Neural progenitor cell (in vitro differentiated cells): ENCODE data around the gene DNAH10. TPM values are rescaled to one million over a fixed set of nuclear protein-coding genes. Genes with fewer than 3 reads are reported as not detected.

ENCODE experiments used
- DNase-seq: peaks from one replicate; pipeline ENCODE4 v3.0.0-alpha.2; 2016; ENCODE audit warnings: low spot score
- H2AFZ ChIP-seq: fragments of 200-600 bp; sonication (generic); replicated peaks from 2 replicates; pipeline ENCODE4 v1.6.1; 2016; ENCODE audit warnings: antibody characterized with exemption
- H3F3A ChIP-seq: fragments of 200-600 bp; sonication (generic); 2 replicates; pipeline ENCODE4 v1.6.1; 2016; ENCODE audit warnings: antibody characterized with exemption, low read depth
- H3K27ac ChIP-seq: fragments of 200-600 bp; sonication (generic); 2 replicates; pipeline ENCODE4 v1.5.1; 2016; ENCODE audit warnings: mild to moderate bottlenecking
- H3K27me3 ChIP-seq: fragments of 200-600 bp; sonication (generic); 2 replicates; pipeline ENCODE4 v1.6.1; 2016; ENCODE audit warnings: mild to moderate bottlenecking, moderate library complexity
- H3K36me3 ChIP-seq: fragments of 200-600 bp; sonication (generic); 2 replicates; pipeline ENCODE4 v1.5.1; 2016
- H3K4me1 ChIP-seq: fragments of 200-600 bp; sonication (generic); 2 replicates; pipeline ENCODE4 v1.6.1; 2016; ENCODE audit warnings: mixed run types
- H3K4me2 ChIP-seq: fragments of 200-600 bp; sonication (generic); 2 replicates; pipeline ENCODE4 v1.6.1; 2016
- H3K4me3 ChIP-seq: fragments of 200-600 bp; sonication (generic); 2 replicates; pipeline ENCODE4 v1.5.1; 2016
- H3K79me2 ChIP-seq: fragments of 200-600 bp; sonication (generic); 2 replicates; pipeline ENCODE4 v1.6.1; 2016; ENCODE audit warnings: low read depth
- H3K9ac ChIP-seq: fragments of 200-600 bp; sonication (generic); 2 replicates; pipeline ENCODE4 v1.6.1; 2016
- H3K9me3 ChIP-seq: fragments of 200-600 bp; sonication (generic); 2 replicates; pipeline ENCODE4 v1.5.1; 2016; ENCODE audit warnings: low read depth
- H4K20me1 ChIP-seq: fragments of 200-600 bp; sonication (generic); 2 replicates; pipeline ENCODE4 v1.6.1; 2016; ENCODE audit warnings: low read depth
- H3K27ac Mint-ChIP-seq: 3 replicates; pipeline ENCODE4 v1.8.0; 2021; ENCODE audit warnings: mixed read lengths
- H3K27me3 Mint-ChIP-seq: 2 replicates; pipeline ENCODE4 v1.8.0; 2022; ENCODE audit warnings: low read depth, mild to moderate bottlenecking, inconsistent platforms, moderate library complexity, mixed read lengths; ENCODE audit not compliant: insufficient read depth
- H3K36me3 Mint-ChIP-seq: 3 replicates; pipeline ENCODE4 v1.8.0; 2021; ENCODE audit warnings: mixed read lengths
- H3K4me1 Mint-ChIP-seq: 3 replicates; pipeline ENCODE4 v1.8.0; 2021; ENCODE audit warnings: mixed read lengths
- H3K4me3 Mint-ChIP-seq: 3 replicates; pipeline ENCODE4 v1.8.0; 2021; ENCODE audit warnings: mild to moderate bottlenecking, moderate library complexity, mixed read lengths
- H3K9me3 Mint-ChIP-seq: 3 replicates; pipeline ENCODE4 v1.8.0; 2020; ENCODE audit warnings: mixed read lengths
- CTCF ChIP-seq: fragments of 200-600 bp; sonication (generic); IDR thresholded peaks from 2 replicates; pipeline ENCODE4 v1.5.1; 2017; ENCODE audit warnings: antibody characterized with exemption, mild to moderate bottlenecking
- EZH2 ChIP-seq: fragments of 200-600 bp; sonication (generic); IDR thresholded peaks from 2 replicates; pipeline ENCODE4 v1.6.1; 2017; ENCODE audit warnings: antibody characterized with exemption, mild to moderate bottlenecking, moderate library complexity
- EZH2phosphoT487 ChIP-seq: fragments of 200-600 bp; sonication (generic); IDR thresholded peaks from 2 replicates; pipeline ENCODE4 v1.6.1; 2017; ENCODE audit warnings: antibody characterized with exemption
- total RNA-seq: library from RNA; depleted of rRNA; stranded (reverse); fragments of >200 nt; gene quantifications from 2 replicates; pipeline ENCODE4 v1.2.3, GENCODE V29; 2015; ENCODE audit warnings: low replicate concordance

Gene DNAH10
- total RNA-seq, 1 donor from 2014 or later: 0.26 TPM

GRCh38 chr12:123723765-123724164 is 38.3 kb upstream of the DNAH10 start:
- no peak overlapping the region for H3K4me3 Mint-ChIP-seq
- Histone ChIP-seq H3K27me3 (no peaks in the 10 kb centered on the region), H3K4me2 (no peak overlapping the region), H3K9me3 (no peaks in the 10 kb centered on the region), H4K20me1 (peaks cover 9% of the 10 kb centered on the region), H3K27ac (no peak overlapping the region), H2AFZ (no peak overlapping the region), H3K36me3 (peaks cover 9% of the 10 kb centered on the region), H3K4me3 (no peak overlapping the region), H3F3A (no peaks in the 10 kb centered on the region), H3K79me2 (peaks cover under 1% of the 10 kb centered on the region), H3K9ac (no peak overlapping the region), H3K4me1 (no peaks in the 10 kb centered on the region)
- no peak for TF ChIP-seq EZH2phosphoT487
- TF ChIP-seq CTCF: no peak
- TF ChIP-seq EZH2: no peak
- no peaks in the 10 kb centered on the region for H3K9me3 Mint-ChIP-seq
- no peak for DNase-seq
- H3K36me3 Mint-ChIP-seq: peaks cover 22% of the 10 kb centered on the region
- H3K4me1 Mint-ChIP-seq: no peaks in the 10 kb centered on the region
- H3K27me3 Mint-ChIP-seq: no peaks in the 10 kb centered on the region
- H3K27ac Mint-ChIP-seq: no peak overlapping the region

- peaks cover 33% of the 10 kb centered on the region for H3K36me3 Mint-ChIP-seq
- no peaks in the 10 kb centered on the region for H3K4me1 ChIP-seq
Measured at GRCh38 chr12:123726244-123726643, 35.9 kb upstream of the DNAH10 start.

GRCh38 chr12:123726962-123727361 is 35.1 kb upstream of the DNAH10 start:
- no peaks in the 10 kb centered on the region for H3K4me1 Mint-ChIP-seq
- Histone ChIP-seq H3K9me3 (no peaks in the 10 kb centered on the region), H3K79me2 (no peaks in the 10 kb centered on the region), H3K4me2 (no peak overlapping the region), H3K9ac (no peak overlapping the region), H2AFZ (no peak overlapping the region), H3F3A (no peaks in the 10 kb centered on the region), H3K4me1 (no peaks in the 10 kb centered on the region), H3K36me3 (peaks cover 9% of the 10 kb centered on the region), H3K27ac (no peak overlapping the region), H3K27me3 (no peaks in the 10 kb centered on the region), H3K4me3 (no peak overlapping the region), H4K20me1 (peaks cover 3% of the 10 kb centered on the region)
- H3K27ac Mint-ChIP-seq: no peak overlapping the region
- H3K36me3 Mint-ChIP-seq: peaks cover 36% of the 10 kb centered on the region
- TF ChIP-seq EZH2phosphoT487 (no peak), EZH2 (no peak), CTCF (no peak)
- H3K4me3 Mint-ChIP-seq: no peak overlapping the region
- H3K9me3 Mint-ChIP-seq: no peaks in the 10 kb centered on the region
- H3K27me3 Mint-ChIP-seq: no peaks in the 10 kb centered on the region
- no peak for DNase-seq

More at GRCh38 chr12:123726244-123726643, 35.9 kb upstream of the DNAH10 start:
- Histone ChIP-seq H3K27me3 (no peaks in the 10 kb centered on the region), H2AFZ (no peak overlapping the region), H3K79me2 (no peaks in the 10 kb centered on the region), H3K9me3 (no peaks in the 10 kb centered on the region), H3K4me3 (no peak overlapping the region), H4K20me1 (peaks cover 7% of the 10 kb centered on the region), H3F3A (no peaks in the 10 kb centered on the region), H3K4me2 (no peak overlapping the region), H3K36me3 (peaks cover 9% of the 10 kb centered on the region), H3K9ac (no peak overlapping the region), H3K27ac (no peak overlapping the region)
- Mint-ChIP-seq H3K27ac (no peak overlapping the region), H3K27me3 (no peaks in the 10 kb centered on the region), H3K9me3 (no peaks in the 10 kb centered on the region), H3K4me3 (no peak overlapping the region), H3K4me1 (no peaks in the 10 kb centered on the region)
- TF ChIP-seq EZH2 (no peak), CTCF (no peak), EZH2phosphoT487 (no peak)
- DNase-seq: no peak

- Histone ChIP-seq H4K20me1 (peaks cover 3% of the 10 kb centered on the region), H3K4me3 (no peak overlapping the region), H3K79me2 (no peaks in the 10 kb centered on the region), H3K4me1 (no peaks in the 10 kb centered on the region), H2AFZ (no peak overlapping the region), H3K9me3 (no peaks in the 10 kb centered on the region), H3K27me3 (no peaks in the 10 kb centered on the region), H3F3A (no peaks in the 10 kb centered on the region), H3K36me3 (peaks cover 9% of the 10 kb centered on the region), H3K27ac (no peak overlapping the region), H3K4me2 (no peak overlapping the region), H3K9ac (no peak overlapping the region)
- Mint-ChIP-seq H3K36me3 (peaks cover 40% of the 10 kb centered on the region), H3K4me3 (no peak overlapping the region), H3K4me1 (no peaks in the 10 kb centered on the region), H3K27me3 (no peaks in the 10 kb centered on the region), H3K27ac (no peak overlapping the region), H3K9me3 (no peaks in the 10 kb centered on the region)
- DNase-seq: no peak
- TF ChIP-seq CTCF (no peak), EZH2 (no peak), EZH2phosphoT487 (no peak)
Measured at GRCh38 chr12:123727878-123728277, 34.2 kb upstream of the DNAH10 start.
